Measurements from ENCODE around the gene ABHD16B. TPM values are rescaled to one million over a fixed set of nuclear protein-coding genes. Genes with fewer than 3 reads are reported as not detected.

ABHD16B gene
- total RNA-seq, 1 donor from 2014 or later, result not detected

- intact Hi-C loops (cut with micrococcal nuclease), result no loop called here
Observed at GRCh38 chr20:63854069-63854765, 7.1 kb upstream of the ABHD16B start.

GRCh38 chr20:63854766-63855362 is 6.4 kb upstream of the ABHD16B start:
- intact Hi-C loops (cut with micrococcal nuclease), result no loop called here

- intact Hi-C loops (cut with micrococcal nuclease), result no loop called here
Observed at GRCh38 chr20:63855363-63856097, 5.8 kb upstream of the ABHD16B start.

- intact Hi-C loops (cut with micrococcal nuclease), result no loop called here
Observed at GRCh38 chr20:63856098-63856511, 5.2 kb upstream of the ABHD16B start.

- intact Hi-C loops (cut with micrococcal nuclease), result no loop called here
Observed at GRCh38 chr20:63857764-63858392, 3.4 kb upstream of the ABHD16B start.

GRCh38 chr20:63858393-63859165 is 2.7 kb upstream of the ABHD16B start:
- intact Hi-C loops (cut with micrococcal nuclease), result no loop called here

- intact Hi-C loops (cut with micrococcal nuclease), result no loop called here
Observed at GRCh38 chr20:63859166-63859699, 2.1 kb upstream of the ABHD16B start.

GRCh38 chr20:63860325-63861051 is 810 bp upstream of the ABHD16B start:
- intact Hi-C loops (cut with micrococcal nuclease), result no loop called here

- intact Hi-C loops (cut with micrococcal nuclease), result no loop called here
Observed at GRCh38 chr20:63861981-63862901, 943 bp downstream of the ABHD16B start.

- intact Hi-C loops (cut with micrococcal nuclease), result no loop called here
Observed at GRCh38 chr20:63863021-63863797, 1.9 kb downstream of the ABHD16B start.

GRCh38 chr20:63863798-63864544 is 2.7 kb downstream of the ABHD16B start:
- intact Hi-C loops (cut with micrococcal nuclease), result loop anchor here (1.0 to 2.0 kb wide), 5 partner anchors 33 to 127 kb away; partner anchors contain the start of genes LIME1 and ZBTB46

- intact Hi-C loops (cut with micrococcal nuclease), result loop anchor here (1.0 to 2.0 kb wide), 5 partner anchors 34 to 128 kb away; partner anchors contain the start of genes LIME1 and ZBTB46
Observed at GRCh38 chr20:63864545-63864977, 3.3 kb downstream of the ABHD16B start.

GRCh38 chr20:63864978-63865640 is 3.8 kb downstream of the ABHD16B start, which contains the start of gene TPD52L2:
Gene TPD52L2, plus strand, starts transcription at chr20:63865270. Its CDS starts 96 bp downstream, at chr20:63865366.
- intact Hi-C loops (cut with micrococcal nuclease), result loop anchor here (1.0 to 5.0 kb wide), 17 partner anchors 8 to 345 kb away; partner anchors contain the start of genes ARFRP1, FNDC11, GMEB2 and LIME1

GRCh38 chr20:63867042-63867441 is 5.7 kb downstream of the ABHD16B start:
- intact Hi-C loops (cut with micrococcal nuclease), result loop anchor here (5.0 kb wide), 1 partner anchor 315 kb away; the partner anchor contains the start of gene FNDC11

- intact Hi-C loops (cut with micrococcal nuclease), result loop anchor here (5.0 kb wide), 1 partner anchor 316 kb away; the partner anchor contains the start of gene FNDC11
Observed at GRCh38 chr20:63868264-63868663, 7.0 kb downstream of the ABHD16B start.

GRCh38 chr20:63873477-63873971 is 12.2 kb downstream of the ABHD16B start:
- intact Hi-C loops (cut with micrococcal nuclease), result loop anchor here (1.0 kb wide), 1 partner anchor 8 kb away; the partner anchor contains the start of gene TPD52L2

Data from T-helper 1 cell treated with Interleukin-12 subunit alpha and Interleukin-12 subunit beta and Interleukin-4 antibody, amounts not matched to agents 30 ng/mL and 1 ng/mL, for 36 hours (primary cell).